HS-27A (cell line): Measurements from ENCODE around the gene TKT.
"Not testable (repeated sequence)": the region's sequence is repeated elsewhere in the genome, so short reads cannot be mapped to it uniquely, and the experiment has no call there.

Source experiments
- DNase-seq: peaks from one replicate; pipeline ENCODE4 v3.0.0-alpha.2; 2012; ENCODE audit warnings: low read depth, missing footprints

Gene TKT

GRCh38 chr3:53259427-53260259 is 3.8 kb upstream of the TKT start:
- no peak for DNase-seq

DNA sequence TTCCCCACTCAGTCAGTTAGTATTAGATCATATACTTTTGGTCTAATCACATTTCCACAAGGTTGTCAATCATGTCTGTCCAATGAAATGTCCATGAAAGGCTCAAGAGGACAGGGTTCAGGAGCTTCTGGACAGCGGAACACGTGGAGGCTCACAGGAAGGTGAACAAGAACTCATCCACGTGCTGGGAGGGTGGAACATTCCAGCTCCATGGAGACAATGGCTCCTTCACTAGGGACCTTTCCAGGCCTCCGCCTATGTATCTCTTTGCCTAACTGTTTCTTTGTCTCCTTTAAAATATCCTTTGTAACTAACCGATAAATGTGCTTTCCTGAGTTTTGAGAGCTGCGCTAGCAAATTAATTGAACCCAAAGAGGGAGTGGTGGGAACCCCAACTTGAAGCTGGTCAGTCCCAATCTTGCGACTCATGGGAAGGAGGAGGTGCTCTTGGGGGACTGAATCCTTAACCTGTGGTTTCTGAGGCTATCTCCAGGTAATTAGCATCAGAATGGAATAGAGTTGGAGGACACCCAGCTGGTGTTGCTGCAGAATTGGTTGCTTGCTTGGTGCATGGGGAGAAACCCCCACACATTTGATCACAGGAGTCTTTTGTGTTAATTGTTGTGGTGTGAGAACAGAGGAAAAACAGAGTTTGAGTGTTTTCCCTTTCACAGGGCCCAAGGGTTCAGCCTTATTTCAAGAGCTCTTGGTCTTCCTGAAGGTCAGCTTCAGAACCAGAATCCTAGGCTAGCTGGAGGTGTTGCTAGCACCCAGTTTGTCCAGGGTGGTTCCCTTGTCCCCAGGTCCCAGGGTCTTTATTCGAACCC is 3.0 kb upstream of the TKT start:
- DNase-seq, result no peak

- no peak for DNase-seq
These were observed 1.6 kb upstream of the TKT start for GRCh38 chr3:53257465-53257864.

DNA sequence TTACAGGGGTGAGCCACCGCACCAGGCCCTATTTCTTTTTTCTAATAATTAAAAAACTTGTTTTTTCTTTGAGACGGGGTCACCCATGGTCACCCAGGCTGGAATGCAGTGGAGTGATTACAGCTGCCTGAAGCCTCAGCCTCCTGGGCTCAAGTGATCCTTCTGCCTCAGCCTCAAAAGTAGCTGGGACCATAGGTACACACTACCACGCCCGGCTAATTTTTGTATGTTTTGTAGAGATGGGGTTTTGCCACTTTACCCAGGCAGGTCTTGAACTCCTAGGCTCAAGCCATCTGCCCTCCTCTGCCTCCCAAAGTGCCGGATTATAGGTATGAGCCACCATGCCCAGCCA is 858 bp upstream of the TKT start:
- no peak for DNase-seq

GRCh38 chr3:53255423-53255774 is 423 bp downstream of the TKT start:
- DNase-seq, result no peak

- DNase-seq, result no peak
These were observed 1.1 kb downstream of the TKT start for GRCh38 chr3:53254509-53255422.

DNA sequence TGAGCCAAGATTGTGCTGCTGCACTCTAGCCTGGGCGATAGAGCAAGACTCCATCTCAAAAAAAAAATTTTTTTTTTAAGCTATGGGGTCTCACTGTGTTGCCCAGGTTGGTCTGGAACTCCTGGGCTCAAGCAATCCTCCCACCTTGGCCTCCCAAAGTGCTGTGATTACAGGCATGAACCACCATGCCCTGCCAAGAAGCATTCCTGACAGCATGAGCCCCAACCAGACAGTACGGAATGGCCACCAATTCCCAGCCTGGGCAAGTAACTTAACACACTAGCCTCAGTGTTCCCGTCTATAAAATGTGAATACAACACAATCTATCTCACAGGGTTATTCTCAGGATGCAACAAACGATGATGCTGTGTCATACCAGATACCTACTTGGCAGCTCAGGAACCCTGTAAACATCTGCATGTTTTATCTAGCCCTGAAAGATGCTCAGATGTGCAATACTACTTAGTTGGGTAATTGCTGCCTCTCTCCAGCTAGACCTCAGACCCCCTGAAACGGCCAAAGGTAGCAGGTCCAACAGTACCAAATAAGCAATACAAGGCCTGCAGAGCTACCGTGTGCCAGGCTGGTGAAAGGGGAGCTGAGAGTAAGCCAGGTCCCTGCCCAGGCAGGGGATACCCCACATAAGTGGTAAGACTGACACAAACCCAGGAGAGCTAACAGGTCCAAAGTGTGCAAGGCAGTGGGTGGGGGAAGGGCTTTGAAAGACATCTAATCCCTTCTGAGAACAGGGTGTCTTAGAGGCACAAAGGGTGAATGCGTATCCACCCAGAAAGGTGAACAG is 1.9 kb downstream of the TKT start:
- no peak for DNase-seq

- DNase-seq, result not testable (repeated sequence)
These were observed 2.9 kb downstream of the TKT start for GRCh38 chr3:53252947-53253322.

DNA sequence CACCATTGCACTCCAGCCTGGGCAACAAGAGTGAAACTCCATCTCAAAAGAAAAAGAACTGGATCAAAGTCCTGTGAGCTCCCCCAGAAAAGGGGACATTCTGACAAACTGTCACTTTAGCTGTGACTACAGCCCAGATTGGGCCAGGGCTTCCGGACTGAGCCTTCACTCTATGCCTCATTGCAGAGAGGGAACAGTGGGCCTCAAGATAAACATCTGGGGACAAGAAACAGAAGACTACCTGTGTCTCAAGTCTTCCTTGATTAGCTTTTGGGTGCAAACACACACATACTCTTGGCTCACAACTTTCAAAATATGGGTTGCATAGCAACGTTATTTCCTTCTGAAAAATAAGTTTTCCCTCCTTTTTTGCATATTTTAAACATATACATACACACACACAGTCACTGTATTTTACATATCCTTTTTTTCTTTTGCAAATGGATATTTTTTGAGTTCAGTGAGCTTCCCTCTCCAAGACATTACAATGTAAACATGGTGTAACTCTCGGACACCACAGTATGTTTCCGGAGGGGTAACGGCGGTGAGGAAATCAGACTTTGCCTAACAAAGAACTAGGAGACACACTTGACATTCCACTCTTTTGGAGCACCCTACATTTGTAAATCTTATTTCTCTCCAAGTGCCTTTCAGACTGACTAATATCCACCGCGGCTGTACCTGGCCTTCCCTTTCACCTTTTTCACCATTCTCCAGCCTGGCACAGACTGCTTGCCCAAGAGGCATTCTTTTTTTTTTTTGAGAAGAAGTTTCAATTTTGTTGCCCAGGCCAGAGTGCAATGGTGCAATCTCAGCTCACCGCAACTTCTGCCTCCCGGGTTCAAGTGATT is 3.5 kb downstream of the TKT start:
- no peak for DNase-seq

GRCh38 chr3:53250881-53251605 is 4.8 kb downstream of the TKT start:
- no peak for DNase-seq

- DNase-seq, result no peak
These were observed 5.4 kb downstream of the TKT start for GRCh38 chr3:53250453-53250852.

GRCh38 chr3:53248161-53248560 is 7.7 kb downstream of the TKT start:
- DNase-seq, result no peak

GRCh38 chr3:53247619-53248018 is 8.2 kb downstream of the TKT start:
- DNase-seq, result no peak

DNA sequence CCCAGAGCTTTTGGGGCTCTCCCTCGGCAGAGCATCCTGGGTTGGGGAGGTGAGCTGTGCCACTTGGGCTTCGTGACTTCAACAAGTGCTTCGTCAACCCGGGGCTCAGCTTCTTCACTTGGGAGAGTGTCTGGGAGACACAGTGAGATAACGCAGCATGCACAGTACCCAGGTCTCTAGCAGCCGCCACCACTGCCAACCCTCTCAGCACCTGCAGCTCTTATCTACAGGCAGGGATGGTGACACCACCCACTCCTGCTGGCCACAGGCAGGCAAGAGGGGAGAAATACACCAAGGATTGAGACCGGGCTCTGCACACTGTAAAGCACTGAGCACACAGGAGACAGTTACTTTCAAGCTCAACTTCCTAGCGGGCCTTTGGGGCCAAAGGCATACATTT is 11.6 kb downstream of the TKT start:
- no peak for DNase-seq

- no peak for DNase-seq
These were observed 12.0 kb downstream of the TKT start for GRCh38 chr3:53243785-53244184.

DNA sequence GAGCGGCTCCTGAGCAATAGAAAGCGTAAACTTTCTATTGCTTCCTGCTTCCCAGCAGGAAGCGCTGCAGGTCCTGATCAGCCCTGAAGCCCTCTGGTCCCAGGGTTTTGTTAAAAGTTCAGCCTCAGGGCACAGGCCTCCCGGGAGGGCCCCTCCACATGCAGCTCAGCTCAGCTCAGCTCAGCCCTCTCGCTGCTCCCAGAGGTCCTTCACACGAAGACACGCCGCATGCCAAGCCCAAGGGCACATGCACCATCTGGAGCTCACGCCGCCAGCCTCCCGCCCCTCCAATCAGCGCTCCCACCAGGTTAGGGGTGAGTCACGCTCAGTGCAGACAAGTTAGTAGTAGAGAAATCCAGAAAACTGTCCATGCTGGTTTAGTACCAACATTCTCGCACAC is 12.7 kb downstream of the TKT start:
- DNase-seq, result no peak

GRCh38 chr3:53242642-53243041 is 13.2 kb downstream of the TKT start:
- DNase-seq, result no peak

- DNase-seq, result no peak
These were observed 13.7 kb downstream of the TKT start for GRCh38 chr3:53242155-53242554.

DNA sequence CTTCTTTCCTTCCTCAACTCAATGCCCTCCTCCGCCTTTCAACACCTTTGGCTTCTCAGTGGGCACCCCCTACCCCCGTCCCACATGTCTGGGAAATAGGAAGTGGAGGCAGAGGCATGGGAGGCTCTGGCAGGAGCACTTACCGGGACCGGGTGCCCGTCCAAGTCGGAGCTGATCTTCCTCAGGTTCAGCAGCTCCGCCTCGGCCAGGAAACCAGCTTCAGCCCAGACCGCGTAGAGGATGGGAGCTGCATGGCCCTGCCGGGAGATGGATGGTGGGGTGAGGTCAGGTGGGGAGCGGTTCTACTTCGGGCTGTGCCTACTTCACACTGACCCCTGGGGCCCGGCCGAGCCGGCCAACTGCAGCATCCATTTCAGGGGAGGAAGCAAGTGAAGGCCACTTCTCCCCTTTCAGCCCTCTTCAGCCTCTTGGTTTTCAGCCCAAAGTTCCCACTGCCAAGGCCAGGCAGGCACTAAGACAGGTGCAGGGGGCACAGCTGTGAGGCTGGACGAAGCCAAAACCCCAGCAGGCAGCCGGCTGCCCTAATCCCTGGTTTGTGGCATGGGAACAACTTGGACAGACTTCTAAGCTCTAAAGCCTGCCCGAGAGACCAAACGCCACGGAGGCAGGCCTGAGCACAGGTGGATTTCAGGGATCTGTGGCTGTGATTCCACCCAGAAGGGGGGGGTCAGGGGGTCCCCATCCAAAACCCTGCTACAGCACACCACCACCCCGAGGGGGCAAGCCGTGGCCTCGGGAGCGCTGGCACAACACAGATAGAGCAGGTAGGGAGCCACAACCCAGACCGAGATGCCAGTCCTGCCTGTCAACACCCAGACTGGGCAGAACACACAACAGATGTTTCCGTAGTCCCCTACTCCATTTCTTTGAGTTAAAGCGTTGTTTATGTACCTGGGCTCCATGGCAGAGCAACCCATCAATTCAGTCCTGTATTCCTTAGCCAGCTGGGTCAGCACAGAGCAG is 14.5 kb downstream of the TKT start:
- DNase-seq, result no peak
